LNCaP clone FGC (cell line): ENCODE results near the gene MOCS2.
"Not testable (repeated sequence)": the region's sequence is repeated elsewhere in the genome, so short reads cannot be mapped to it uniquely, and the experiment has no call there.

ENCODE experiments used
- DNase-seq: peaks from one replicate; pipeline ENCODE4 v3.0.0-alpha.2; 2011; ENCODE audit warnings: low read depth
- H3K4me3 ChIP-seq: 2 replicates; pipeline ENCODE4 v1.5.1; 2011; ENCODE audit warnings: mild to moderate bottlenecking, low read depth, low read length, control low read depth
- CTCF ChIP-seq: IDR thresholded peaks from 2 replicates; pipeline ENCODE4 v1.5.1; 2012; ENCODE audit warnings: mild to moderate bottlenecking; ENCODE audit not compliant: control insufficient read depth, insufficient read depth; ENCODE audit errors: extremely low read depth

Gene MOCS2

DNA sequence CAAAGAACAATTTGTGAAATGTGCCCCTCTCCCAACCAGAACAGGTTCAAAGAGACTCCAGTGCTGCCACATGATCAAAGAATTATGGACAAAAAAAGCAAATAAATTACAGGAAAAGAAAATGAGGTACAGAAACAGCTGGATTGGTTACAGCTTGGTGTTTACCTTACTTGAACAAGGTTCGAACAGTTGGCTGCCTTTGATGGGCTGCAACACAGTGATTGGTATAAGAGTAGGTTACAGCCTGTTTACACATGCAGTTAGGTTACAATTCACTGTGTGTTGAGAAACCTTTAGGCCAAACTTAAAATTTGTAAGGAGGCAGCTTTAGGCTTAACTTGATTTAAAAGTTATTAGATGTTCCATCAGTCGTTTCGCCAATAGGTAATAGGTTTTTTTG is 3.4 kb upstream of the MOCS2 start:
- DNase-seq, result no peak
- TF ChIP-seq CTCF, result no peak
- no peak overlapping the region for H3K4me3 ChIP-seq

DNA sequence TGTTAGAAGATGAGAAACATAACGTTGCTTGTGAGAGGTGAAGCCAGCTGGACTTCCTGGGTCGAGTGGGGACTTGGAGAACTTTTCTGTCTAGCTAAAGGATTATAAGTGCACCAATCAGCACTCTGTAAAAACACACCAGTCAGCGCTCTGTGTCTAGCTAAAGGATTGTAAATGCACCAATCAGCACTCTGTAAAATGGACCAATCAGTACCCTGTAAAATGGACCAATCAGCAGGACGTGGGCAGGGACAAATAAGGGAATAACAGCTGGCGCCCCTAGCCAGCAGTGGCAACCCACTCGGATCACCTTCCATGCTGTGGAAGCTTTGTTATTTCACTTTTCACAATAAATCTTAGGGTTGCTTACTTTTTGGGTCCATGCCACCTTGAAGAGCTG is 2.8 kb upstream of the MOCS2 start:
- DNase-seq, H3K4me3 ChIP-seq: not testable (repeated sequence)

DNA sequence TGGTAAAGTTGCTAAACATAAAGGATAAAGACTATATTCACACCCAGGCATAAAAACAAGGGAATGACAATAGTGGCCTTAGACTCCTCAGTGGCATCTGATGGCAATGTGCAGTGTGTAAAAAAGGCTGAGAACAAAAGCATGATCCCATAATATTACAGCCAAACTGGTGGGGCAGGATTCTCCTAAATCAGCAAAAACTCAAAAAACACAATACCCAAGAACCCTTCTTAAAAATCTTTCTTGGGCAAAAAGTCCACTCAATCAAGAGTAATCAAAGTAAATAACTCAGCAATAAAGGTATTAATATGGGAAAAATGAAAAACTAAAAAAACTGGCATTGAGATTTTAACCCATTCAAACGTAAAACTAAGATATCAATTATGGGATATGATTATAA is 1.6 kb upstream of the MOCS2 start:
- H3K4me3 ChIP-seq, result no peak overlapping the region
- DNase-seq, result no peak
- no peak for TF ChIP-seq CTCF

DNA sequence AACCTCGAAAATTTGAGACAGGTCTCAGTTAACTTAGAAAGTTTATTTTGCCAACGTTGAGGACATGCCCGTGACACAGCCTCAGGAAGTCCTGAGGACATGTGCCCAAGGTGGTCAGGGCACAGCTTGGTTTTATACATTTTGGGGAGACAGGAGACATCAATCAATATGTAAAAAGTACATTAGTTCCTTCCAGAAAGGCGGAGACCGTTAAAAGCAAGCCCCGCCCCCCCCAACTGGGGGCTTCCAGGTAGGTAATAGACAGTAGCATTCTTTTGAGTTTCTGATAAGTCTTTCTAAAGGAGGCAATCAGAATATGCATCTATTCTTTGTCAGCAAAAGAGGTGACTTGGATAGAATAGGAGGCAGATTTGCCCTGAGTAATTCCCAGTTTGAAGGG is 599 bp upstream of the MOCS2 start:
- H3K4me3 ChIP-seq, result peak overlapping the region; percentile 66
- TF ChIP-seq CTCF, result no peak

DNA sequence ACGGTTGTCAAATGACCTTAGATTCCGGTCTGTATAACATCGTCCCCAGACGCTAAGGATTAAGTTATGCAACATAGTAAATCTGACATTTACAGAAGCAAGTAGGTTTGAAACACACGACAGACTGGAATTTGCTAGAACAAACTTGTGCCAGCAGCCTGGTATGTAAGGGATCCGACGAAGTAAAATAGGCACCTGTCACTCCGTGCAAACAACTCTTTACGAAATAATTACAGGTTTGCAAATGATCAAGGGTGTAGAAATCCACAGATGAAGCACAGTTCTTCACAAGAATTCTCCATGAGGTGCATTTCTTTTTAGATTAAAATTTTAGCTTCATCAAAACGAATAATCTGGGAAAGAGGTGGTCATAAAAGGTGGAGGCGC is 508 bp downstream of the MOCS2 start:
- TF ChIP-seq CTCF, result no peak
- H3K4me3 ChIP-seq, result peak overlapping the region; percentile 66
- DNase-seq, result peak; percentile 38

More for the DNA sequence above, 599 bp upstream of the MOCS2 start:
- no peak for DNase-seq

GRCh38 chr5:53105611-53106300 is 3.8 kb downstream of the MOCS2 start:
- no peak for DNase-seq
- TF ChIP-seq CTCF, result no peak
- H3K4me3 ChIP-seq, result no peak overlapping the region

- no peak overlapping the region for H3K4me3 ChIP-seq
- TF ChIP-seq CTCF, result no peak
- no peak for DNase-seq
Measured at GRCh38 chr5:53100606-53101005, 9.0 kb downstream of the MOCS2 start.

- H3K4me3 ChIP-seq, result no peak overlapping the region
- no peak for TF ChIP-seq CTCF
- DNase-seq, result no peak
Measured at GRCh38 chr5:53099546-53099945, 10.0 kb downstream of the MOCS2 start.
